GM12874 (cell line): Measurements from ENCODE around the gene PCSK4.

Experiments used
- TF ChIP-seq, protein P1 (sequence below): IDR thresholded peaks from 2 replicates; pipeline ENCODE4 v1.5.1; 2011; ENCODE audit warnings: low read depth, mild to moderate bottlenecking, control low read depth, low read length, moderate library complexity; ENCODE audit not compliant: insufficient read depth

PCSK4 gene

DNA sequence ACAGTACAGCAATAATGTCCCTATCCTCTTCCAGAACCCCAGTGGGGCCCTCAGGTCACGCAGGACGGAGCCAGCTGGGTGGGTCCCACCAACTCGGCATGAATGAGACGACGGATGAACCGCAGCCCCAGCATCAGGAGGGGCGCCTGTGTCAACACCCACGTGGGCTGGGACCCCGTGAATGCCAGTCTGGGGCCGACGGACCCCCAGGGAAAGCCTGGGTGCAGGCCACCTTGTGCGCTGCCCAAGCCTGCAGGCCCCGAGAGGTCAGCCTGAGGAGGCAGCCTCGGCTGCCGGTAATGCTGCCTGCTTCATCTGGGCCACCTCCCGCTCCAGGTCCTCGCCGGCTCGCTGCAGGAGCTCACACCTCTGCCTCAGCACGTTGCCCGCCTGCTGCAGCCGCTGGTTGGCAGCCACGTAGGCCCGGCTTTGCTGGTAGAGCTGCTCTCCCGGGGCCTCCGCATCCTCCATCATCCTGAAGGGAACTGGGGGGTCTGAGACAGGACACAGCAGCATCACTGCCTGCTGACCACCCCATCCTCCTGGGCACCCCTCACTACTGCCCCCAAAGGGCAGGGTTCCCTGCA lies 15.3 kb downstream of the PCSK4 start:
- TF ChIP-seq, protein P1, sequence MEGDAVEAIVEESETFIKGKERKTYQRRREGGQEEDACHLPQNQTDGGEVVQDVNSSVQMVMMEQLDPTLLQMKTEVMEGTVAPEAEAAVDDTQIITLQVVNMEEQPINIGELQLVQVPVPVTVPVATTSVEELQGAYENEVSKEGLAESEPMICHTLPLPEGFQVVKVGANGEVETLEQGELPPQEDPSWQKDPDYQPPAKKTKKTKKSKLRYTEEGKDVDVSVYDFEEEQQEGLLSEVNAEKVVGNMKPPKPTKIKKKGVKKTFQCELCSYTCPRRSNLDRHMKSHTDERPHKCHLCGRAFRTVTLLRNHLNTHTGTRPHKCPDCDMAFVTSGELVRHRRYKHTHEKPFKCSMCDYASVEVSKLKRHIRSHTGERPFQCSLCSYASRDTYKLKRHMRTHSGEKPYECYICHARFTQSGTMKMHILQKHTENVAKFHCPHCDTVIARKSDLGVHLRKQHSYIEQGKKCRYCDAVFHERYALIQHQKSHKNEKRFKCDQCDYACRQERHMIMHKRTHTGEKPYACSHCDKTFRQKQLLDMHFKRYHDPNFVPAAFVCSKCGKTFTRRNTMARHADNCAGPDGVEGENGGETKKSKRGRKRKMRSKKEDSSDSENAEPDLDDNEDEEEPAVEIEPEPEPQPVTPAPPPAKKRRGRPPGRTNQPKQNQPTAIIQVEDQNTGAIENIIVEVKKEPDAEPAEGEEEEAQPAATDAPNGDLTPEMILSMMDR, result no peak

GRCh38 chr19:1474011-1474764 lies 16.0 kb downstream of the PCSK4 start:
- TF ChIP-seq, protein P1, result no peak

DNA sequence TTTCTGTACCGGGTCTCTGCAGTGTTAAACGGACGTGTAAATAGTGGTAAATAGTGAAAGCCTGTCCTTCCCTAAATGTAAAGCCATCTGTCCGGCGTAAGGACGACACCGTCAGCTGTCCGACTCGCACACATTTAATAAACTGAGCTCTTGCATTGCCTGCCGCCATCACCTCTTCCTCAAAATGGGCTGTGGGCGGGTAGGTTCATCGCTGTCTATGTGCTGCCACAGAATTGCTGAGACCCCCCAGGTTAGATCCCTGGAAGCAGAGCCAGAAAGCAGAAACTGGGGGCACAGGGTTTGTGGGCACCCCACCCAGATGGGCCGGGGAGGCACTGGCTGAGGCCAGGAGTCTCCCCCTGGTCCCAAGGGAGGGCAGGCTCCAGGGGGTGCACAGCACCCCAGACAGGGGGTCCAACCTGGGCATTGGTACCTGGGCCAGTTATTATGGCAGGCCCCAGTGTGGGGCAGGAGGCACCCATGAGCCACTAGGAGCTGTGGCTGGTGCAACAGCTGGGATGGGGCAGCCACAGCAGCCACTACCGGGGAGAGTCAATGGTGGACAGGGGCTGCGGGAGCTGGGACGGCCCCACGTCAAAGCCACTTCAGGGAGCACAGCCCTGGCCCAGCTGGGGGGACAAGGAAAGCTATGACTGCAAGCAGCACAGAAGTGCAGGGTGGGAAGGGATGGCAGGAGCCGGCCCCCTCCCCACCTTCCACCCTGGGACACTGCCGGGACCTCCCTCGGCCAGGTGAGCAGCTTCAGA lies 16.9 kb downstream of the PCSK4 start:
- TF ChIP-seq, protein P1, result no peak

GRCh38 chr19:1472231-1473084 lies 17.7 kb downstream of the PCSK4 start:
- TF ChIP-seq, protein P1, result no peak

DNA sequence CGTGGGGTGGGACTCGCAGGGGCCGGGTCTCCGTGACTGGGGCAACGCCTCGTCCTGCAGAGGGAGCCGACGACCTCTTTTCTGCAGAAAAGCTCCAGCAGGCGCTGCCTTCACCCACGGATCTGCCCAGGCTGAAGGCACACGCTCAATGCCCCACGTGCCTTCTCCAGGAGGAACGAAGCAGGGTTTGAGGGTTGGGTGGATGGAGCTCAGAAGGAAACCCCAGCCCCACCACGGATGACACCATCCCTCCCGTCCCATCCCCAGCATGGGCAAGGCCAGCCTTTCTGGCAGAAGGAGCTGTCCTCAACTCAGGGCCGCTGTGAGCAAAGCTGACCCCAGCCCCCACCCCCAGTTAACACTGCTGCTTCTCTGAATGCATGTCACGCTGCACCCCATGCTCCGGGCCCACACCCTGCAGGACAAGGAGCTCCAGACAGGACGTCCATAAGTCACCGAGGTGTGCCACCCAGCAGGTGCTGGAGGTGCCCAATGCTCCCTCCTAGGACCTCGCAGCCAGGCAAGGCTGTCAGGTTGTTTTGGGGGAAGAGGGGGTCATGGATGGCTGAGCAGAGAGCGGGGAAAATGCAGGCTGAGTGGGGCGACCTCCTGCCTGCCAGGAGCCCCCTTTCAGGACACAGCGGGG lies 18.5 kb downstream of the PCSK4 start:
- TF ChIP-seq, protein P1, result no peak

DNA sequence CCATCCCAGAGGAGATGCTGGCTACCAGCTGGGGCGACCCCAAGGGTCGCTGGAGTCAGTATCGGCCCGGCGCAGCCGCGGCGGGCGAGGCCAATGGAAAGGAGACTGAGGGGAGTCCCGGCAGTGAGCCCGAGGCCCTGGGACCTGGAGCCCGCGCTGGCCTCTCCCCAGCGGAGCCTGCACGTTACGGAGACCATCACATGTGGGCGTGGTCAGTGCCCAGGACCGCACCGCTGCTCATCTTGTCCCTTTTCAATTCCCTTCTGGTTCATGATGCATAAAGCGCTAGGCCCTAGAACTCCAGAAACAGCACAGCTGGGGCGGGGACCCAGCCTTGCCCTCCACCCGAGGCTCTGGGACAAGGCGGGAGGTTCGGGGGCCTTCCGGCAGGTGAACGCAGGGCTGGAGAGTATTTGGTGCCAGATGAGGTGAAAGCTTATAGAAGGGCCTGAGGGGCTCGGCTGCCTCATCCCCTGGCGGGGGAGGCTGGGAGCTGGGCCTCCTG lies 19.1 kb downstream of the PCSK4 start:
- TF ChIP-seq, protein P1, result no peak
